ENCODE results near the gene SC5D. TPM values are rescaled to one million over a fixed set of nuclear protein-coding genes. Genes with fewer than 3 reads are reported as not detected.

The SC5D gene
- total RNA-seq (2014; rRNA removed; shearing (Covaris generic)) = 25.8 and 36.3 TPM in 2 replicates

DNA sequence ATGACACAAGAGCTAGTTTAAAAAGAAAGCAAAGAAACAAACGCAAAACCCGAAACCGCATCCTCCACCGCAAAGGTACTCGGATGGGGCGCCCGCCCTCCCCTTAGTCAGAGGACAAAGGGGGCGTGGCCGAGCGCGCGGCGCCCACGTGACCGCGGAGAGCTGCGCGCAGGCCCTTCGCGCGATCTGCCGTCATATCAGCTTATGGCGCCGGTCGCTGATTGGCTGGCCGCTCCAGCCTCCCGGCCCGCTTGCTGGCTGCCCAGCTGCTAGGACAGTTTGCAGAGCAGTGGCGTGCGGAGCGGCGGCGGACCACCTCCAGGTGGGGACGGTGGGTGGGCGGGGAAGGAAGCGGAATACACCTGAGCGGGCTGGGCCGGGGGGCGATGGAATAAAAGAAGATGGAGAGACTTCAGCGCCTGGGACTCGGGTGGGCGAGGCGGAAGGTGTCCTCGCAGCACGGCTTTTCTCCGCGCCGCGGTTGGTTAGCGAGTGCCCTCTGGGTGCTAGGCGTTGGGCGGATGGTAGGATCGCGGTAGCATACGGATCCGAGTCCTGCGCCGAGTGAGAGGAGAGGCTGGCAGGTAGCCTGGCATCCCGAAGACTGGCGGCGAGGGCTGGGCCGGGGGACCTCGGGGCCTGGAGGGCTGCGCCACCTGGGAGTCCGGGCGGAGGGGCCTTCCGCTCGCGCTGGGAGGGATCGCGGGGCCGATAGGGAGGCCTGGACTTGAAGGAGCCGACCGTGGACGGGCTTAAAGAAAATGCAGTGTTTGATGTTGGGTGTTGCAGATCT lies at the start of gene SC5D:
Gene SC5D (plus strand): TSS at position 277 of the 793 bp plus-strand sequence. CDS start 10,605 bp downstream, outside the sequence.
- peak; percentile 90 for DNase-seq (ENCODE audit: low read depth)

GRCh38 chr11:121244884-121245283 lies 47.7 kb upstream of the SC5D start:
- DNase-seq (ENCODE audit: low read depth) = no peak

DNA sequence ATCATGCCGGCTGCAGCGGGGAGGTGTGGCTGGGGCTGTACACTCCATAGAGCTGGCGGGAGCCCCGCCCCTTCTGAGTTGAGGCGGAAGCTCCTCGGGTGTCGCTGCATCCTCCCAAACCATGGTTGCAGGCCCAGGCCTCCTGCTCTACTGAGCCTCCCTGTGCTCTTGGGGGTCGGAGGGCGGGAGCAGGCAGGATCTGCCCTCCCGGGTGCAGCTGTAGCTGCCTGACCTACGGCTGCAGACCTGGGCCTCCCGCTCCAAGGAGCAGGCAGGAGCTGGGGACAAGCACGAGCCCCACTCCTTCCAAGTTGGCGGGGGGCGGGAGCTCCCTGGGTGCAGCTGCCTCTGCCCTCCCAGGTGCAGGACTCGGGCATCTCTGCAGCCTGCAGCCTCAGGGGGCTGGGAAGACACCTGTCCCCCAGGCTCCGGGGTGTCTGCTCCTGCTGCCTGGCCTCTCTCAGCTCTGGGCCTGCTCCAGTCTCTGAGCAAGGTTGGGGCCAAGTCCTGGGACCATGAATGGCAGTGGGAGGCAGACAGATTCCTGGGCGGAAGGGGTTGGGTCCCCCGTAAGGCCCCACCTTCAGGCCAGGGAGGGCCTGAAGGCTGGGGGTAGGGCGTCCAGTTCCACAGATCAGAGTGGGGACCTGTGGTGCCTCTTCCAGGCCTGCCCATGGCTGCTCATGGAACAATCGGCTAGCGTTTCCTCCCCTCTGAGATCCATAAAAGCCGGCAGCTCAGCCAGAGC lies 46.4 kb upstream of the SC5D start:
- no peak for DNase-seq (ENCODE audit: low read depth)

GRCh38 chr11:121246769-121247035 lies 45.9 kb upstream of the SC5D start:
- DNase-seq (ENCODE audit: low read depth) = no peak

- no peak for DNase-seq (ENCODE audit: low read depth)
Measured at GRCh38 chr11:121248496-121248895, 44.1 kb upstream of the SC5D start.

DNA sequence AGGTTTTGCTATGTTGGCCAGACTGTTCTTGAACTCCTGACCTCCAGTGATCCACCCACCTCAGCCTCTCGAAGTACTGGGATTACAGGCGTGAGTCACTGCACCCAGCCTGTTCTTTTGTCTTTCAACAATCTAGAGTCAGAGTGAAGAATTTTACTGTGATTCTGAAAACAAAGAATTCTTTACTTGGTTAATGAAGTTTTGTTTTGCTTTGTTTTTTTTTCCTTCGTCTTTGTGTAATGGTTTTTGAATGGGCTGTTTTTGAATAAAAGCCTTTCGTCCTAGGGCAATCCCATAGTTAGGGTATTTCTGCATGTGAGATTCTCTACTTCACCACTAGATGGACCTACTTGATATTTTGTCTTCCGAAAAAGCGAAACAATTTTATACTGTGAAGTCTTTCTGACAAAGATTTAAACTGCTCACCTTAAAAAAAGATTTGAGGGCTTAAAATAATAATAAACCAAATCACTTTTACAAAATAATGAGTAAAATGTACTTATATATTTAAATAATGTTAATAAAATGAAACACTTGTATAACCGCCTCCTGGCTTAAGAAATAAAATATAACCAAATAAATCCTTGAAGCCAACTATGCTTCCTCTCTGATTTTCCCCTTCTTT lies 43.4 kb upstream of the SC5D start:
- DNase-seq (ENCODE audit: low read depth) = peak; percentile 54

- peak; percentile 13 for DNase-seq (ENCODE audit: low read depth)
Measured at GRCh38 chr11:121250843-121251242, 41.7 kb upstream of the SC5D start.

GRCh38 chr11:121253951-121254350 lies 38.6 kb upstream of the SC5D start:
- DNase-seq (ENCODE audit: low read depth) = no peak

DNA sequence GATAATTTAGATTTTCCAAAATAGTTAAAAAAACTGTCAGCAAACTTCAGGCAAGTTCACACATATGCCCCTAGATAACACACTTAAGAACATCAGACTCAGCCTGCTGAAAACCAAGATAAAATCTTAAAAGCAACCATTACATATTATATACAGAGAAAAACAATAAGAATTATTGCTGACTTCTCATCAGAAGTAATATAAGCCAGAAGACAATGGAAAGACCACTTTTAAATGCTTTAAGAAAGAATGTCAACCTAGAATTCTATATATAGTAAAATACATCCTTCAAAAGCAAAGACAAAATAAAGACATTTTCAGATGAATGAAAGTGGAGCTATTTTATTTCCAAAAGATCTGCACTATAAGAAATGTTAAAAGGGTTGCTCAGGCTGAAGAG lies 37.8 kb upstream of the SC5D start:
- no peak for DNase-seq (ENCODE audit: low read depth)

DNA sequence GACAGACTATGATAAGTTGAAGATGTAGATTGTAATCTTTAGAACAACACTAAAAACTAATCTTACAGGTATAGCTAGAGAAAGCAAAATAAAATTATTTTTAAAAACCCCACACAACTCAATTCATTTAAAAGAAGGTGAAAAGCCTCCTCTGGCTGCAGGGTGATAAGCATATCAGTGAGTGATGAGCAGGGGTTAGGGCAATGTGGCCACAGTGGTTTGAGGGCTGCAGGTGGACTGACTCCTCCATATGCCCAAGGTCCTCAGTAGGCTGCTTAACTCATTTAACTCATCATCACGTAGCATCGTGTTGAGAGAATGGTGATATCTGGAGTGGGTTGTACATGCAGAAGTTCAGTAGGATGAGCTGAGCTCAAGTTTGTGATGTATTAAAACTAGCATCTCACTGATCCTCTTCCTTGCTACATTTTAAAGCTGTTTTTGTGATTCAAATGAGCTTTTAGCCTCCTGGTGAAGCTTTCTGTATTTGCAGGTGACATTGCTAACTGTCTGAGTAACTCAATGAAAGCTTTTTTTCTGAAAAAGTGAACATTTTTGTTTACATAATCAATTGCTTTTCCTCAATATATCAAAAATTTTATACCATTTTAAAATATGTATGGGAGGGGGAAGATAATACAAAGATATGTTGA lies 37.0 kb upstream of the SC5D start:
- DNase-seq (ENCODE audit: low read depth) = no peak

DNA sequence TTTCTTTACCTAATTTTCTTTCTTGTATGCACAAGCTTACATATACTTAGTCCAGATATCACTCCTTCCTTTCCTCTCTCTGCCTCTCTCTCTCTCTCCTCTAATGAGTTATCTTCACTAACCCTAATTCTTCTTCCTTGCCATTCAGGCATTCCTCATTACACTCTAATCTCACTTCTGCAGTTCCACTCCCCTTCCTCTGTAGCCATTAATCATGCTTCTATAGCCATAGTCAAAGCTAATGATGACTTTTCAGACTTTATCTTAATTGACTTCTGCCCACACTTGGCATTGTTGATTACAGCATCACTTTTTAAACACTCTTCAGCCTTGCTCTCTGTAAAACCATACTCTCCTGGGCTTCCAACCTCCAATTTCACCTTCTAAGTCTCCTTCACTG lies 35.3 kb upstream of the SC5D start:
- no peak for DNase-seq (ENCODE audit: low read depth)

- no peak for DNase-seq (ENCODE audit: low read depth)
Measured at GRCh38 chr11:121257976-121258375, 34.6 kb upstream of the SC5D start.

- DNase-seq (ENCODE audit: low read depth) = no peak
Measured at GRCh38 chr11:121265586-121265985, 27.0 kb upstream of the SC5D start.

- DNase-seq (ENCODE audit: low read depth) = no peak
Measured at GRCh38 chr11:121268581-121268980, 24.0 kb upstream of the SC5D start.

GRCh38 chr11:121270001-121270678 lies 22.4 kb upstream of the SC5D start:
- DNase-seq (ENCODE audit: low read depth) = no peak

GRCh38 chr11:121274332-121274991 lies 18.1 kb upstream of the SC5D start:
- DNase-seq (ENCODE audit: low read depth) = no peak

GRCh38 chr11:121281698-121282097 lies 10.9 kb upstream of the SC5D start:
- DNase-seq (ENCODE audit: low read depth) = no peak

- DNase-seq (ENCODE audit: low read depth) = peak; percentile 5
Measured at GRCh38 chr11:121282386-121282785, 10.2 kb upstream of the SC5D start.

- no peak for DNase-seq (ENCODE audit: low read depth)
Measured at GRCh38 chr11:121282886-121283502, 9.6 kb upstream of the SC5D start.

DNA sequence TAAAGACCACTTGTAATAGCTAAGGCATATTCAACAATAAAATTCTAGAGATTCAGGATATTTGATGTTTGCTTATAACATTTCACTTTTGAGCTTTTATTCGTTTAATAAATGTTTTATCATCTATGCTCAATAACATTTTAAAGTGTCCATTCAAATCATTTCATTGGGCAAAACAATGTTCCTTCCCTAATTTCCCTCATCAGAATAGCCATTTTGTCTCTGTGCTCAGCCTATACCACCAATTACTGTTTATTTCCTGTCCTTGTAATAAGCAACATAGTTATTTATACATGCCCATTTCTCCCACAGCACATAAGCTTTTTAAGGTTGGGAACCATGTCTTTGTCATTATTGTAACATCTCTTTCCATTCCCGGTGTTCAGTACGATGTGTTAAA lies 1.3 kb upstream of the SC5D start:
- DNase-seq (ENCODE audit: low read depth) = no peak

Data from RPMI7951 (cell line).